ENCODE measurements around the gene NUP88. TPM values are rescaled to one million over a fixed set of nuclear protein-coding genes. Genes with fewer than 3 reads are reported as not detected.

The NUP88 gene
- 158 and 187 TPM in 2 replicates for total RNA-seq

DNA sequence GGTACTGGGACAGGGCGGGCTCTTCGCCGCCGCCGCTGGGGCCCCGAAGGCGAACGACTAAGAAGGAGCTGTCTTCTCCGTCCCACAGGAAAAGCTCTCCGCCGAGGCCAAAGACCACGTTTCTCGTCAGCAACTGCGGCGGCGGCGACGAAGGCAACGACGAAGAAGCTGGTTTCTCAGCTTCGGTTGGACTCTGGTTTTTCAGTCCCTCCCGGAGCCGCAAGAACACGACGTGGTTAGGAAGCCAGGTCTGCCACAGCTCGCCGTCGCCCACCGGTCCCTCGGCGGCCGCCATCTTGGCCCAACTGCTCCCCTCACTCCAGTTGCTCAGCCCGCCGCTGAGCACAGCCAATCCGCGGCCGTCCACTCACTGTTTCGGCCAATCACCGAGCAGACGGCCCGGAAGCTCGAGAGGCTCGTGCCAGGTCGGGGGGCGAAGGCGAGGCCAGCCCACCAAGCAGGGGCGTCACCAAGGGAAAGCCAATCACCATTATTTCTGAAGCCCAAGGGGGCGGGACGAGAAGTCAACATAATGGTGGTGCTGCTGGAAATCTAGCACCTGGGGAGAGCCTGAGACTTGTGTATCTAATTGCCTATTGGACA, at the start of gene NUP88:
TSS of gene NUP88 (minus strand) at position 307 of the 603 bp plus-strand sequence. CDS start at position 295, 12 bp downstream.
- H3K4me1 Mint-ChIP-seq = peaks cover 49% of the 10 kb centered on the region
- peak; percentile 86 for ATAC-seq (ENCODE audit: low read depth)
- H3K36me3 Mint-ChIP-seq (ENCODE audit: low read depth) = peaks cover 74% of the 10 kb centered on the region
- POLR2A ChIA-PET = interaction anchor here (0.7 to 3.5 kb wide), 21 partner anchors 10 to 1566 kb away, joined by 3 to 39 read pairs (median 6); partner anchors contain the start of genes C1QBP, DERL2, DHX33 and MIS12
- CTCF ChIA-PET = interaction anchor here (2.5 kb wide), 1 partner anchor 20 kb away, joined by 24 read pairs; the partner anchor contains the start of gene C1QBP
- peak within 1 kb of the TSS; percentile 100 for H3K4me3 Mint-ChIP-seq
- no peaks in the 10 kb centered on the region for H3K9me3 Mint-ChIP-seq
- H3K27me3 Mint-ChIP-seq = no peaks in the 10 kb centered on the region
- TF ChIP-seq, protein P1, sequence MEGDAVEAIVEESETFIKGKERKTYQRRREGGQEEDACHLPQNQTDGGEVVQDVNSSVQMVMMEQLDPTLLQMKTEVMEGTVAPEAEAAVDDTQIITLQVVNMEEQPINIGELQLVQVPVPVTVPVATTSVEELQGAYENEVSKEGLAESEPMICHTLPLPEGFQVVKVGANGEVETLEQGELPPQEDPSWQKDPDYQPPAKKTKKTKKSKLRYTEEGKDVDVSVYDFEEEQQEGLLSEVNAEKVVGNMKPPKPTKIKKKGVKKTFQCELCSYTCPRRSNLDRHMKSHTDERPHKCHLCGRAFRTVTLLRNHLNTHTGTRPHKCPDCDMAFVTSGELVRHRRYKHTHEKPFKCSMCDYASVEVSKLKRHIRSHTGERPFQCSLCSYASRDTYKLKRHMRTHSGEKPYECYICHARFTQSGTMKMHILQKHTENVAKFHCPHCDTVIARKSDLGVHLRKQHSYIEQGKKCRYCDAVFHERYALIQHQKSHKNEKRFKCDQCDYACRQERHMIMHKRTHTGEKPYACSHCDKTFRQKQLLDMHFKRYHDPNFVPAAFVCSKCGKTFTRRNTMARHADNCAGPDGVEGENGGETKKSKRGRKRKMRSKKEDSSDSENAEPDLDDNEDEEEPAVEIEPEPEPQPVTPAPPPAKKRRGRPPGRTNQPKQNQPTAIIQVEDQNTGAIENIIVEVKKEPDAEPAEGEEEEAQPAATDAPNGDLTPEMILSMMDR (IDR thresholded peaks at IDR 0.05) = no peak
- peak within 1 kb of the TSS; percentile 100 for H3K27ac Mint-ChIP-seq
- peak; percentile 87 for DNase-seq
- intact Hi-C loops (cut with micrococcal nuclease) = loop anchor here (1.0 to 5.0 kb wide), 5 partner anchors 50 to 1277 kb away; partner anchors contain the start of genes CYB5D2, DERL2, MIS12 and PFN1

DNA sequence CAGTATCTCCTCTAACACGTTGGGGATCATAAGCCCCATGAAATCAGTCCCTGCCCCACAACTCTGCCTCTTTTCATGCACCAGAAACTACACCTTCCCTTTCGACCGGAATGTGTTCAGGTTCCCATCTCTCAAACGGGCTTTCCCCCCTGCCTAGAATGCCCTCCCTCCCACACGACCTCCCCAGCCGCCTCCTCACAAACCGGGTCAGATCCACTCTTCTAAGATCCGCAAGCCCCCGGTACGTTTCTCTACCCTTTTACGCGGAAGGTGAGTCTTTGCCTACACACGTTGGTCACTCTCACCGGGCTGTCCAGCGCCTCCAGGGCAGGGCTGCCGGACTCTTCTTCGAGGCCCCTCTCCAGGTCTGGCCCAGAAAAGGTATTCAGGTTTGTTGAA, 48.6 kb upstream of the NUP88 start:
- H3K9me3 Mint-ChIP-seq = no peaks in the 10 kb centered on the region
- DNase-seq (no peak), ATAC-seq (ENCODE audit: low read depth) (no peak)
- intact Hi-C loops (cut with micrococcal nuclease) = loop anchor here (2.0 kb wide), 2 partner anchors 29 to 277 kb away; partner anchors contain the start of genes C1QBP and ZNF594
- peaks cover 25% of the 10 kb centered on the region for H3K36me3 Mint-ChIP-seq (ENCODE audit: low read depth)
- CTCF ChIA-PET = interaction anchor here (1.6 kb wide), 1 partner anchor 14 kb away, joined by 3 read pairs; no protein-coding TSS in a partner anchor
- no peaks in the 10 kb centered on the region for H3K27me3 Mint-ChIP-seq
- TF ChIP-seq, protein P1 (IDR thresholded peaks at IDR 0.05) = no peak
- H3K4me3 Mint-ChIP-seq = peak overlapping the region; percentile 85
- peak overlapping the region; percentile 47 for H3K27ac Mint-ChIP-seq
- peaks cover 37% of the 10 kb centered on the region for H3K4me1 Mint-ChIP-seq
- POLR2A ChIA-PET = interaction anchor here (0.6 to 5.0 kb wide), 6 partner anchors 17 to 276 kb away, joined by 3 to 78 read pairs (median 8); partner anchors contain the start of genes C1QBP, DERL2, MIS12 and NUP88

DNA sequence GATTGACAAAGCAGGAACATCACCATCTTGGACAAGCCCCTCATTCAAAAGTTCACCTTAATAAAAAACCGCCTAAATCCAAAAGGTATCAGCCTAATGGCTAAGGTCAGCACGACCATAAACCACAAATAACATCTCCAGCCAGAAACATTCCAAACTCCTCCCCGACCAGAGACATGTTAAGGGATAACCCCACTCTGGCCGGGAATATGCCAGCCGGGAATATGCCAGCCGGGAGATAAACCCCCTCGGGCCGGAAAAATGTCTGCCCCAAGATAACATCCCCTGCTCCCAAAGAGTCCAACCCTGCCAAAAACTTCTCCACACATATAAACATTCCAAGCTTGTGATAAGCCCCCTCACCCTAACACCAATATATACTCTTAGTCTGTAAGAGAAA, 48.0 kb upstream of the NUP88 start:
- intact Hi-C loops (cut with micrococcal nuclease) = no loop called here
- ATAC-seq (ENCODE audit: low read depth) (no peak), DNase-seq (no peak)
- Mint-ChIP-seq H3K4me1 (peaks cover 37% of the 10 kb centered on the region), H3K9me3 (no peaks in the 10 kb centered on the region), H3K4me3 (peak overlapping the region; percentile 85), H3K27ac (no peak overlapping the region), H3K27me3 (no peaks in the 10 kb centered on the region), H3K36me3 (ENCODE audit: low read depth) (peaks cover 29% of the 10 kb centered on the region)
- POLR2A ChIA-PET = interaction anchor here (1.8 to 5.0 kb wide), 2 partner anchors 18 to 29 kb away, joined by 11 to 78 read pairs; partner anchors contain the start of genes C1QBP, DERL2 and MIS12
- CTCF ChIA-PET = interaction anchor here (1.6 kb wide), 1 partner anchor 13 kb away, joined by 3 read pairs; no protein-coding TSS in a partner anchor
- TF ChIP-seq, protein P1 (IDR thresholded peaks at IDR 0.05) = no peak

DNA sequence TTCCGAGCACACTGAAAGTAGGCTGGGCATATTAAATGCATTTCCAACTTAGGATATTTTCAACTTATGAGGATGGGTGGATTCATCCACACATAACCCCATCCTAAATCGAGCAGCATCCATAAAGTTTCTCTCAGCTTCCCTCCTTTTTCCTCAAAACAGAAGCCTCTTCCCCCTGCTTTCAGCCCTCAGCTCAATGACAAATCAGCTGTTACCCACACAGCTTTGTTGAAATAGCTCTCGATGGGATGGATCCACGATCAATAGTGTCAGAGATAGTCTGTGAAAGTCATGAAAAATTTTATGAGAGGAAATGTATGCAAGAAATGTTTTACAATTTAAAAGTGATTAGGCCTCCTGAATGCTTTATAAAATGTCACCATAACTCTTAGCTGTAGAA, 46.8 kb upstream of the NUP88 start:
- no peaks in the 10 kb centered on the region for H3K27me3 Mint-ChIP-seq
- no peak overlapping the region for H3K4me3 Mint-ChIP-seq
- CTCF ChIA-PET = interaction anchor here (1.0 kb wide), 1 partner anchor 28 kb away, joined by 3 read pairs; the partner anchor contains the start of gene C1QBP
- H3K36me3 Mint-ChIP-seq (ENCODE audit: low read depth) = peaks cover 24% of the 10 kb centered on the region
- POLR2A ChIA-PET = no interaction called here
- DNase-seq = no peak
- ATAC-seq (ENCODE audit: low read depth) = no peak
- no peaks in the 10 kb centered on the region for H3K9me3 Mint-ChIP-seq
- TF ChIP-seq, protein P1 (IDR thresholded peaks at IDR 0.05) = no peak
- intact Hi-C loops (cut with micrococcal nuclease) = no loop called here
- no peak overlapping the region for H3K27ac Mint-ChIP-seq
- peaks cover 37% of the 10 kb centered on the region for H3K4me1 Mint-ChIP-seq

Data from activated B cell treated with CpG ODN at 0.5 μM for 24 hours (primary cell).